Fibroblast of lung (primary cell): ENCODE measurements around the gene LRFN2.

Experiments used
- CTCF ChIP-seq, 2 donors: IDR thresholded peaks in 1 of 2; conservative IDR thresholded peaks in 1 of 2; 1 replicate in 1 of 2; 2 replicates in 1 of 2; pipeline ENCODE4 v1.5.1; 2011 to 2012; ENCODE audit warnings: low read length in 2 of 2, control low read depth in 1 of 2, inconsistent platforms in 1 of 2, low read depth in 1 of 2, mild to moderate bottlenecking in 1 of 2
- EZH2 ChIP-seq: IDR thresholded peaks from 2 replicates; pipeline ENCODE4 v1.5.1; 2012; ENCODE audit warnings: low read length, control low read depth, mild to moderate bottlenecking; ENCODE audit errors: missing control alignments

DNA sequence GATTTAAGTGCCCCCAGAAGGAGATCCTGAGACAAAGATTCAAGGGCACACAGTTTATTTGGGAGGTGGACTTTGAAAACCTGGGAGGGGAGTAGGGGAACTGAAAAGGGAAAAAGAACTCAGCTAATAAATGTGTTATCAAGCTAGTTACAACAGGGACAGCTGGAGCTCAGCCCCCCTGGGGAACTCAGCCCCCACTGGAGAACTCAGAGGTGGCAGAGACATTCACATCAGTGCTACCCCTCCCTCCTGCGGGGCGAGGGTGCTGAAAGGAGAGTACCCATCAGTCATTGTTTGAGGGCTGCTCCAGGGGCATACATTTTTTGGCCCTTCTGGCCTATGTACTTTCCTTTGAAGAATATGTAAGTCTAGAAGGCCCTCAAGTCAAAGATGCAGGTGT, 101.4 kb downstream of the LRFN2 start:
- TF ChIP-seq CTCF (conservative IDR thresholded peaks at IDR 0.05 in 1 of 2, IDR thresholded peaks at IDR 0.05 in 1 of 2; ENCODE audit: low read depth in 1 of 2, low read length in 2 of 2) (no peak), EZH2 (no peak)
